ENCODE data around the gene U2AF2.

- TF ChIP-seq GATA2 (IDR thresholded peaks at IDR 0.05; ENCODE audit: low read depth, low read length) (no peak), GATA3 (IDR thresholded peaks at IDR 0.05; ENCODE audit: low read depth, low read length) (no peak)
These were observed 34.7 kb downstream of the U2AF2 start for GRCh38 chr19:55689411-55690108.

Data from SH-SY5Y (cell line).